Measurements from ENCODE around the gene AMPD3. TPM values are rescaled to one million over a fixed set of nuclear protein-coding genes. Genes with fewer than 3 reads are reported as not detected.

AMPD3 gene
- total RNA-seq, 2 experiments from 2014 or later = 31.1 to 34.2 TPM

DNA sequence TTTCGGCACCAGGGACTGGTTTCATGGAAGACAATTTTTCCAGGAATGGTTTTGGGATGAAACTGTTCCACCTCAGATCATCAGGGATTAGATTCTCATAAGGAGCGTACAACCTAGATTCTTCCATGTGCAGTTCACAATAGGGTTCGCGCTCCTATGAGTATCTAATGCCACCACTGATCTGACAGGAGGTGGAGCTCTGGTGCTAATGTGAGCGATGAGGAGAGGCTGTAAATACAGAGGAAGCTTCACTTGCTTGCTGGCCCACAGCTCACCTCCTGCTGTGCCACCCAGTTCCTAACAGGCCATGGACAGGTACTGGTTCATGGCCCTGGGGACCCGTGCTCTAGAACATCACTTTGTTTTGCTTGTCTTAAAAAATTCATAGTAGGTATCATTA, 41.8 kb upstream of the AMPD3 start:
- Mint-ChIP-seq H3K4me3 (no peak overlapping the region), H3K27me3 (no peaks in the 10 kb centered on the region), H3K9me3 (no peaks in the 10 kb centered on the region), H3K36me3 (ENCODE audit: low read depth) (no peaks in the 10 kb centered on the region), H3K27ac (no peak overlapping the region), H3K4me1 (ENCODE audit: low read depth) (peaks cover 28% of the 10 kb centered on the region)
- intact Hi-C loops (cut with micrococcal nuclease) = loop anchor here (1.0 to 10.0 kb wide), 3 partner anchors 112 to 323 kb away; no protein-coding TSS in a partner anchor
- CTCF ChIA-PET = interaction anchor here (0.7 to 5.0 kb wide), 32 partner anchors 10 to 551 kb away, joined by 3 to 65 read pairs (median 4); partner anchors contain the start of genes AMPD3 and RNF141
- TF ChIP-seq, protein P1, sequence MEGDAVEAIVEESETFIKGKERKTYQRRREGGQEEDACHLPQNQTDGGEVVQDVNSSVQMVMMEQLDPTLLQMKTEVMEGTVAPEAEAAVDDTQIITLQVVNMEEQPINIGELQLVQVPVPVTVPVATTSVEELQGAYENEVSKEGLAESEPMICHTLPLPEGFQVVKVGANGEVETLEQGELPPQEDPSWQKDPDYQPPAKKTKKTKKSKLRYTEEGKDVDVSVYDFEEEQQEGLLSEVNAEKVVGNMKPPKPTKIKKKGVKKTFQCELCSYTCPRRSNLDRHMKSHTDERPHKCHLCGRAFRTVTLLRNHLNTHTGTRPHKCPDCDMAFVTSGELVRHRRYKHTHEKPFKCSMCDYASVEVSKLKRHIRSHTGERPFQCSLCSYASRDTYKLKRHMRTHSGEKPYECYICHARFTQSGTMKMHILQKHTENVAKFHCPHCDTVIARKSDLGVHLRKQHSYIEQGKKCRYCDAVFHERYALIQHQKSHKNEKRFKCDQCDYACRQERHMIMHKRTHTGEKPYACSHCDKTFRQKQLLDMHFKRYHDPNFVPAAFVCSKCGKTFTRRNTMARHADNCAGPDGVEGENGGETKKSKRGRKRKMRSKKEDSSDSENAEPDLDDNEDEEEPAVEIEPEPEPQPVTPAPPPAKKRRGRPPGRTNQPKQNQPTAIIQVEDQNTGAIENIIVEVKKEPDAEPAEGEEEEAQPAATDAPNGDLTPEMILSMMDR (IDR thresholded peaks at IDR 0.05) = peak; percentile 58
- DNase-seq (peak; percentile 72), ATAC-seq (peak; percentile 93)
- POLR2A ChIA-PET = interaction anchor here (1.1 kb wide), 1 partner anchor 11 kb away, joined by 3 read pairs; no protein-coding TSS in a partner anchor

DNA sequence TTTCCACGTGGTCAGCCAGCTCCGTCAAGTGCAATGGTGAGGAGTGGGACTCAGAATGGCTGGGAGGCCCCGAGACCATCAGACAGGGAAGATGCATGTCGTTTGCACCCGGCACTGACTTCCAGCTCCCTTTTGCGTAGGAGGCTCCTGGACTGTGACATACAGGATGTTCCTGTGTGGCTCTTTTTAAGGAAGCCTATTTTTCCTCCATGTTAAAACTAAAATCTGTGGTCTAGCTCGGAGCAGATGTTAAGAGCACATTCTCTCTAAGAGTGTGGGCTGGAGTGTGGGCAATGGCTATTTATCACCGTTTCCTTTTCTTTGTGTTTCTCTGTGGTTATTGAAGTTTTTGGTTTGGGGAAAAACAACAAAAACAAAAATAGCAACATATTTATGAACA, 40.9 kb upstream of the AMPD3 start:
- CTCF ChIA-PET = interaction anchor here (0.7 to 5.0 kb wide), 29 partner anchors 9 to 366 kb away, joined by 3 to 65 read pairs (median 5); partner anchors contain the start of genes AMPD3 and RNF141

DNA sequence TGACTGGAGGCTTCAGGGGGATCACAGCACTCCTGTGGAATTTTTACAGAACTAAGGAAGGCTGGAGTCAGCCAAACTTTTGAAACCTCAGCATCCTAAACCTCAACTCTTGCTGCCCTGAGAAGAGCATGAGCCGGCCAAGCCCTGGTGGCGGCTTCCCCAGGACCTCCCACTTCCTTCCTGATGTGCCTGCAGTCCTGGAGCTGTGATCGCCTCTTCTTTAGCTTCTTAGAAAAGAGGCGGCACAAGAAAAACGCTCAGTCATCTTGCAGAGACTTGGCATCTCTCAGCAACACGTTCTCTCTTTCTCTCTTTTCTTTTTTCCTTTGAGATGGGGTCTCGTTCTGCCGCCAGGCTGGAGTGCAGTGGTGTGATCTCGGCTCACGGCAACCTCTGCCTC, 40.4 kb upstream of the AMPD3 start:
- Mint-ChIP-seq H3K4me3 (no peak overlapping the region), H3K36me3 (ENCODE audit: low read depth) (no peaks in the 10 kb centered on the region), H3K4me1 (ENCODE audit: low read depth) (peaks cover 22% of the 10 kb centered on the region), H3K27me3 (no peaks in the 10 kb centered on the region), H3K27ac (peak overlapping the region; percentile 37), H3K9me3 (no peaks in the 10 kb centered on the region)
- TF ChIP-seq, protein P1 (IDR thresholded peaks at IDR 0.05) = no peak
- peak; percentile 16 for DNase-seq
- ChIA-PET POLR2A (no interaction called here), CTCF (interaction anchor here (0.9 to 5.0 kb wide), 16 partner anchors 9 to 342 kb away, joined by 3 to 65 read pairs (median 10); partner anchors contain the start of genes AMPD3 and RNF141)
- ATAC-seq = peak; percentile 45
- intact Hi-C loops (cut with micrococcal nuclease) = loop anchor here (10.0 kb wide), 1 partner anchor 110 kb away; no protein-coding TSS in a partner anchor

More for the DNA sequence above, 40.9 kb upstream of the AMPD3 start:
- ATAC-seq = no peak
- Mint-ChIP-seq H3K4me3 (no peak overlapping the region), H3K9me3 (no peaks in the 10 kb centered on the region), H3K4me1 (ENCODE audit: low read depth) (peaks cover 27% of the 10 kb centered on the region), H3K36me3 (ENCODE audit: low read depth) (no peaks in the 10 kb centered on the region), H3K27ac (peak overlapping the region; percentile 27), H3K27me3 (no peaks in the 10 kb centered on the region)
- POLR2A ChIA-PET = interaction anchor here (1.1 kb wide), 1 partner anchor 10 kb away, joined by 3 read pairs; no protein-coding TSS in a partner anchor
- intact Hi-C loops (cut with micrococcal nuclease) = loop anchor here (10.0 kb wide), 1 partner anchor 111 kb away; no protein-coding TSS in a partner anchor
- DNase-seq = no peak
- TF ChIP-seq, protein P1 (IDR thresholded peaks at IDR 0.05) = no peak

GRCh38 chr11:10415817-10416392, 39.2 kb upstream of the AMPD3 start:
- ChIA-PET CTCF (interaction anchor here (0.6 to 1.5 kb wide), 8 partner anchors 10 to 322 kb away, joined by 3 to 6 read pairs (median 4); no protein-coding TSS in a partner anchor), POLR2A (interaction anchor here (1.5 kb wide), 1 partner anchor 43 kb away, joined by 4 read pairs; no protein-coding TSS in a partner anchor)
- Mint-ChIP-seq H3K4me3 (no peak overlapping the region), H3K27ac (no peak overlapping the region), H3K4me1 (ENCODE audit: low read depth) (peaks cover 21% of the 10 kb centered on the region), H3K27me3 (no peaks in the 10 kb centered on the region), H3K36me3 (ENCODE audit: low read depth) (no peaks in the 10 kb centered on the region), H3K9me3 (peaks cover 3% of the 10 kb centered on the region)
- ATAC-seq (no peak), DNase-seq (no peak)
- intact Hi-C loops (cut with micrococcal nuclease) = loop anchor here (10.0 kb wide), 1 partner anchor 109 kb away; no protein-coding TSS in a partner anchor
- TF ChIP-seq, protein P1 (IDR thresholded peaks at IDR 0.05) = no peak
